ENCODE measurements around the gene AKAP10. TPM values are rescaled to one million over a fixed set of nuclear protein-coding genes. Genes with fewer than 3 reads are reported as not detected.

AKAP10 gene
- total and polyA plus RNA-seq, 2 of the 8 experiments (the other 6 are each of a cell fraction or from before 2014, with no cell fraction given): 13.3 to 27.0 TPM

GRCh38 chr17:19897903-19898302 lies 79.7 kb downstream of the AKAP10 start (continued):
- TF ChIP-seq CHD7 (IDR thresholded peaks at IDR 0.05; ENCODE audit: insufficient replicate concordance, low read length) (no peak), SRF (IDR thresholded peaks at IDR 0.05; ENCODE audit: low read depth, low read length) (no peak), CTCF (IDR thresholded peaks at IDR 0.05; ENCODE audit: control extremely low read depth in 1 of 3, insufficient read depth in 1 of 3, low read depth in 1 of 3, low read length in 3 of 3) (no peak), PHF8 (conservative IDR thresholded peaks at IDR 0.05; ENCODE audit: low read depth, low read length) (no peak), RFX5 (IDR thresholded peaks at IDR 0.05; ENCODE audit: borderline replicate concordance, low read depth, low read length) (no peak), CTBP2 (IDR thresholded peaks at IDR 0.05; ENCODE audit: borderline replicate concordance, insufficient read depth, insufficient read length, low read length) (no peak), TEAD4 (IDR thresholded peaks at IDR 0.05; ENCODE audit: low read depth, low read length) (no peak), RNF2 (IDR thresholded peaks at IDR 0.05; ENCODE audit: borderline replicate concordance, low read depth, low read length, missing control alignments, poor library complexity, severe bottlenecking) (no peak)

Data from H1 (cell line).